ENCODE results near the gene PRKCB.

Gene PRKCB

GRCh38 chr16:23867566-23867965, 31.8 kb downstream of the PRKCB start:
- no peak for DNase-seq

- DNase-seq = no peak
Measured at GRCh38 chr16:23868136-23868535, 32.4 kb downstream of the PRKCB start.

- no peak for DNase-seq
Measured at GRCh38 chr16:23869052-23869451, 33.3 kb downstream of the PRKCB start.

- DNase-seq = no peak
Measured at GRCh38 chr16:23871924-23872323, 36.1 kb downstream of the PRKCB start.

GRCh38 chr16:23874613-23875294, 39.0 kb downstream of the PRKCB start:
- DNase-seq = no peak

GRCh38 chr16:23876256-23876896, 40.6 kb downstream of the PRKCB start:
- no peak for DNase-seq

- DNase-seq = no peak
Measured at GRCh38 chr16:23877107-23878070, 41.6 kb downstream of the PRKCB start.

GRCh38 chr16:23879735-23880373, 44.1 kb downstream of the PRKCB start:
- no peak for DNase-seq

- no peak for DNase-seq
Measured at GRCh38 chr16:23889189-23889588, 53.4 kb downstream of the PRKCB start.

- no peak for DNase-seq
Measured at GRCh38 chr16:23893986-23894385, 58.2 kb downstream of the PRKCB start.

GRCh38 chr16:23895052-23895451, 59.3 kb downstream of the PRKCB start:
- DNase-seq = no peak

GRCh38 chr16:23896832-23897821, 61.3 kb downstream of the PRKCB start:
- no peak for DNase-seq

GRCh38 chr16:23898682-23899430, 63.1 kb downstream of the PRKCB start:
- DNase-seq = no peak

GRCh38 chr16:23899869-23900268, 64.1 kb downstream of the PRKCB start:
- DNase-seq = no peak

- DNase-seq = no peak
Measured at GRCh38 chr16:23900480-23901177, 64.8 kb downstream of the PRKCB start.

- no peak for DNase-seq
Measured at GRCh38 chr16:23901178-23902033, 65.6 kb downstream of the PRKCB start.

GRCh38 chr16:23902034-23902747, 66.4 kb downstream of the PRKCB start:
- DNase-seq = no peak

- DNase-seq = no peak
Measured at GRCh38 chr16:23902748-23903414, 67.1 kb downstream of the PRKCB start.

Measured in NCI-H1417 treated with DMSO at 0.1 percent for 48 hours (cell line).